ENCODE data around the gene ASB15. TPM values are rescaled to one million over a fixed set of nuclear protein-coding genes. Genes with fewer than 3 reads are reported as not detected.

Gene ASB15
- polyA plus RNA-seq, 1 experiment, result not detected

- POLR2A ChIA-PET, result no interaction called here
- CTCF ChIA-PET, result interaction anchor here (0.5 to 1.9 kb wide), 10 partner anchors 12 to 247 kb away, joined by 3 to 8 read pairs (median 4); partner anchors contain the start of gene ASB15
- Histone ChIP-seq H3K27me3 (ENCODE audit: control insufficient read depth, insufficient read depth, low read length) (no peaks in the 10 kb centered on the region), H3K9me3 (ENCODE audit: control insufficient read depth, insufficient read depth, low read length) (no peaks in the 10 kb centered on the region), H3K4me3 (ENCODE audit: low read depth, low read length) (no peak overlapping the region), H3K27ac (ENCODE audit: low read depth, low read length) (no peak overlapping the region)
- TF ChIP-seq CTCF (IDR thresholded peaks at IDR 0.05; ENCODE audit: low read depth, low read length), result peak; percentile 56
- DNase-seq (ENCODE audit: low read depth, low spot score), result no peak
Observed at GRCh38 chr7:123624527-123625183, 23.0 kb downstream of the ASB15 start.

- no peak for TF ChIP-seq CTCF (IDR thresholded peaks at IDR 0.05; ENCODE audit: low read depth, low read length)
- no peak overlapping the region for H3K4me3 ChIP-seq (ENCODE audit: low read depth, low read length)
- H3K27me3 ChIP-seq (ENCODE audit: control insufficient read depth, insufficient read depth, low read length), result no peaks in the 10 kb centered on the region
- H3K27ac ChIP-seq (ENCODE audit: low read depth, low read length), result no peak overlapping the region
- ChIA-PET CTCF (interaction anchor here (1.1 to 1.9 kb wide), 5 partner anchors 11 to 247 kb away, joined by 3 to 8 read pairs (median 3); no protein-coding TSS in a partner anchor), POLR2A (no interaction called here)
- no peak for DNase-seq (ENCODE audit: low read depth, low spot score)
- H3K9me3 ChIP-seq (ENCODE audit: control insufficient read depth, insufficient read depth, low read length), result no peaks in the 10 kb centered on the region
Observed at GRCh38 chr7:123625254-123625653, 23.6 kb downstream of the ASB15 start.

- no peak overlapping the region for H3K4me3 ChIP-seq (ENCODE audit: low read depth, low read length)
Observed at GRCh38 chr7:123627851-123628250, 26.2 kb downstream of the ASB15 start.

GRCh38 chr7:123628829-123629228, 27.2 kb downstream of the ASB15 start:
- DNase-seq (ENCODE audit: low read depth, low spot score), result no peak
- Histone ChIP-seq H3K4me3 (ENCODE audit: low read depth, low read length) (no peak overlapping the region), H3K9me3 (ENCODE audit: control insufficient read depth, insufficient read depth, low read length) (no peaks in the 10 kb centered on the region), H3K27ac (ENCODE audit: low read depth, low read length) (no peak overlapping the region), H3K27me3 (ENCODE audit: control insufficient read depth, insufficient read depth, low read length) (no peaks in the 10 kb centered on the region)
- ChIA-PET CTCF (no interaction called here), POLR2A (no interaction called here)
- no peak for TF ChIP-seq CTCF (IDR thresholded peaks at IDR 0.05; ENCODE audit: low read depth, low read length)

More at GRCh38 chr7:123627851-123628250, 26.2 kb downstream of the ASB15 start:
- Histone ChIP-seq H3K9me3 (ENCODE audit: control insufficient read depth, insufficient read depth, low read length) (no peaks in the 10 kb centered on the region), H3K27ac (ENCODE audit: low read depth, low read length) (no peak overlapping the region), H3K27me3 (ENCODE audit: control insufficient read depth, insufficient read depth, low read length) (no peaks in the 10 kb centered on the region)
- ChIA-PET POLR2A (no interaction called here), CTCF (no interaction called here)
- TF ChIP-seq CTCF (IDR thresholded peaks at IDR 0.05; ENCODE audit: low read depth, low read length), result no peak
- DNase-seq (ENCODE audit: low read depth, low spot score), result no peak

- H3K27ac ChIP-seq (ENCODE audit: low read depth, low read length), result no peak overlapping the region
- CTCF ChIA-PET, result no interaction called here
- TF ChIP-seq CTCF (IDR thresholded peaks at IDR 0.05; ENCODE audit: low read depth, low read length), result no peak
Observed at GRCh38 chr7:123629281-123629680, 27.7 kb downstream of the ASB15 start.

More at GRCh38 chr7:123629281-123629680, 27.7 kb downstream of the ASB15 start:
- no peak for DNase-seq (ENCODE audit: low read depth, low spot score)
- POLR2A ChIA-PET, result no interaction called here
- H3K4me3 ChIP-seq (ENCODE audit: low read depth, low read length), result no peak overlapping the region
- no peaks in the 10 kb centered on the region for H3K9me3 ChIP-seq (ENCODE audit: control insufficient read depth, insufficient read depth, low read length)
- no peaks in the 10 kb centered on the region for H3K27me3 ChIP-seq (ENCODE audit: control insufficient read depth, insufficient read depth, low read length)
